NCI-H345 (cell line): ENCODE measurements around the gene KRTAP26-1.

Experiments
- DNase-seq: peaks from one replicate; lab custom pipeline; 2025; lab: John Stamatoyannopoulos, UW

The KRTAP26-1 gene

GRCh38 chr21:30271156-30271555 lies 49.0 kb downstream of the KRTAP26-1 start:
- DNase-seq = no peak

GRCh38 chr21:30269803-30270530 lies 50.1 kb downstream of the KRTAP26-1 start:
- DNase-seq = no peak
